WTC11 (cell line): ENCODE results near the gene ADAT3. TPM values are rescaled to one million over a fixed set of nuclear protein-coding genes. Genes with fewer than 3 reads are reported as not detected.
A peak's percentile ranks its signal among the peaks of the same experiment; 100 is the strongest.

Source experiments
- ATAC-seq: fragments of 200-7000 bp; cut with Tn5 transposase; 2 replicates; pipeline ENCODE4 v1.10.0; 2021; ENCODE audit warnings: mild to moderate bottlenecking, moderate library complexity
- CTCF ChIA-PET: fragments of 300-600 bp; sonication (Branson Sonifier 250); formaldehyde crosslinking; loops from one replicate; lab custom pipeline; 2021; ENCODE audit warnings: antibody characterized with exemption; lab: Charles Lee
- POLR2A ChIA-PET: fragments of 350-600 bp; sonication (Branson Sonifier 250); formaldehyde crosslinking; loops from one replicate; lab custom pipeline; 2021; ENCODE audit warnings: antibody characterized with exemption; lab: Charles Lee
- DNase-seq: peaks from one replicate; pipeline ENCODE4 v3.0.0; 2021; ENCODE audit warnings: low spot score
- H3K27ac Mint-ChIP-seq: 2 replicates; pipeline ENCODE4 v1.8.0; 2021; ENCODE audit warnings: mixed read lengths
- H3K27me3 Mint-ChIP-seq: 2 replicates; pipeline ENCODE4 v1.8.0; 2021; ENCODE audit warnings: low read depth, mild to moderate bottlenecking, moderate library complexity, mixed read lengths
- H3K36me3 Mint-ChIP-seq: 2 replicates; pipeline ENCODE4 v1.8.0; 2021; ENCODE audit warnings: mixed read lengths
- H3K4me1 Mint-ChIP-seq: 2 replicates; pipeline ENCODE4 v1.8.0; 2022; ENCODE audit warnings: mixed read lengths
- H3K4me3 Mint-ChIP-seq: 2 replicates; pipeline ENCODE4 v1.8.0; 2021; ENCODE audit warnings: mild to moderate bottlenecking, moderate library complexity, mixed read lengths
- H3K9me3 Mint-ChIP-seq: 2 replicates; pipeline ENCODE4 v1.8.0; 2021; ENCODE audit warnings: mixed read lengths
- CBFB ChIP-seq: sonication (generic); formaldehyde crosslinking; IDR thresholded peaks from 2 replicates; pipeline ENCODE4 v1.8.1; 2022; ENCODE audit warnings: mild to moderate bottlenecking, low read depth, missing genetic modification reagents
- ELF4 ChIP-seq: sonication (generic); formaldehyde crosslinking; IDR thresholded peaks from 2 replicates; pipeline ENCODE4 v1.8.1; 2022; ENCODE audit warnings: low read depth, mild to moderate bottlenecking, moderate library complexity, missing genetic modification reagents
- EMX1 ChIP-seq: fragments of 250-450 bp; sonication (Bioruptor Pico); IDR thresholded peaks from 2 replicates; pipeline ENCODE4 v1.8.0; 2021; ENCODE audit warnings: mild to moderate bottlenecking
- ETV6 ChIP-seq: sonication (generic); formaldehyde crosslinking; IDR thresholded peaks from 2 replicates; pipeline ENCODE4 v1.8.1; 2022; ENCODE audit warnings: mild to moderate bottlenecking, missing genetic modification reagents
- FOXP1 ChIP-seq: sonication (generic); formaldehyde crosslinking; IDR thresholded peaks from 2 replicates; pipeline ENCODE4 v1.8.0; 2022; ENCODE audit warnings: missing genetic modification reagents, mild to moderate bottlenecking, moderate library complexity, borderline replicate concordance
- HMGA2 ChIP-seq: fragments of 250-450 bp; sonication (Bioruptor Pico); IDR thresholded peaks from 2 replicates; pipeline ENCODE4 v1.4.0; 2021; ENCODE audit warnings: mild to moderate bottlenecking, moderate library complexity
- MXD4 ChIP-seq: fragments of 250-450 bp; sonication (Bioruptor Pico); IDR thresholded peaks from 2 replicates; pipeline ENCODE4 v1.8.0; 2021; ENCODE audit warnings: mild to moderate bottlenecking, moderate library complexity, borderline replicate concordance
- NFE2L1 ChIP-seq: sonication (generic); formaldehyde crosslinking; IDR thresholded peaks from 2 replicates; pipeline ENCODE4 v1.8.1; 2023; ENCODE audit warnings: missing genetic modification reagents
- NR3C1 ChIP-seq: sonication (generic); formaldehyde crosslinking; conservative IDR thresholded peaks from 2 replicates; pipeline ENCODE4 v1.8.1; 2023; ENCODE audit warnings: low read depth, mild to moderate bottlenecking, missing genetic modification reagents
- OVOL2 ChIP-seq: fragments of 250-450 bp; sonication (Bioruptor Pico); IDR thresholded peaks from 2 replicates; pipeline ENCODE4 v1.9.0; 2021; ENCODE audit warnings: mild to moderate bottlenecking, borderline replicate concordance
- SMAD3 ChIP-seq: sonication (generic); formaldehyde crosslinking; IDR thresholded peaks from 2 replicates; pipeline ENCODE4 v1.8.0; 2022; ENCODE audit warnings: missing genetic modification reagents, mild to moderate bottlenecking, borderline replicate concordance
- TP53 ChIP-seq: sonication (generic); formaldehyde crosslinking; IDR thresholded peaks from 2 replicates; pipeline ENCODE4 v1.8.1; 2023; ENCODE audit warnings: mild to moderate bottlenecking, missing genetic modification reagents
- ZNF121 ChIP-seq: sonication (generic); formaldehyde crosslinking; IDR thresholded peaks from 2 replicates; pipeline ENCODE4 v1.8.0; 2023; ENCODE audit warnings: missing genetic modification reagents
- ZNF138 ChIP-seq: sonication (generic); formaldehyde crosslinking; conservative IDR thresholded peaks from 2 replicates; pipeline ENCODE4 v1.8.1; 2022; ENCODE audit warnings: mild to moderate bottlenecking, moderate library complexity, missing genetic modification reagents
- ZNF317 ChIP-seq: sonication (generic); formaldehyde crosslinking; IDR thresholded peaks from 2 replicates; pipeline ENCODE4 v1.8.1; 2023; ENCODE audit warnings: low read depth, mild to moderate bottlenecking, moderate library complexity, missing genetic modification reagents, borderline replicate concordance
- ZNF396 ChIP-seq: fragments of 250-450 bp; sonication (Bioruptor Pico); IDR thresholded peaks from 2 replicates; pipeline ENCODE4 v1.8.0; 2021; ENCODE audit warnings: mild to moderate bottlenecking, moderate library complexity, borderline replicate concordance
- total RNA-seq: library from RNA; stranded (reverse); gene quantifications from 3 replicates; pipeline ENCODE4 v1.2.3, GENCODE V29; 2021
- TF ChIP-seq, protein P1 (sequence below): fragments of 250-450 bp; sonication (Bioruptor Pico); IDR thresholded peaks from 2 replicates; pipeline ENCODE4 v1.8.0; 2021; ENCODE audit warnings: mild to moderate bottlenecking
- TF ChIP-seq, protein P2 (sequence below): sonication (generic); formaldehyde crosslinking; IDR thresholded peaks from 2 replicates; pipeline ENCODE4 v1.8.0; 2022; ENCODE audit warnings: mild to moderate bottlenecking, missing genetic modification reagents
- TF ChIP-seq, protein P3 (sequence below): fragments of 250-450 bp; sonication (Bioruptor Pico); IDR thresholded peaks from 2 replicates; pipeline ENCODE4 v1.9.0; 2021; ENCODE audit warnings: moderate library complexity, mild to moderate bottlenecking, inconsistent platforms, borderline replicate concordance
- TF ChIP-seq, protein P4 (sequence below): sonication (generic); formaldehyde crosslinking; IDR thresholded peaks from 2 replicates; pipeline ENCODE4 v1.8.0; 2022; ENCODE audit warnings: mild to moderate bottlenecking, missing genetic modification reagents
- TF ChIP-seq, protein P5 (sequence below): sonication (generic); formaldehyde crosslinking; IDR thresholded peaks from 2 replicates; pipeline ENCODE4 v1.8.1; 2023; ENCODE audit warnings: mild to moderate bottlenecking, missing genetic modification reagents, borderline replicate concordance
- TF ChIP-seq, protein P6 (sequence below): sonication (generic); formaldehyde crosslinking; IDR thresholded peaks from 2 replicates; pipeline ENCODE4 v1.8.0; 2023; ENCODE audit warnings: missing genetic modification reagents

Gene ADAT3
- total RNA-seq, 1 experiment from 2014 or later = 20.3 TPM

DNA sequence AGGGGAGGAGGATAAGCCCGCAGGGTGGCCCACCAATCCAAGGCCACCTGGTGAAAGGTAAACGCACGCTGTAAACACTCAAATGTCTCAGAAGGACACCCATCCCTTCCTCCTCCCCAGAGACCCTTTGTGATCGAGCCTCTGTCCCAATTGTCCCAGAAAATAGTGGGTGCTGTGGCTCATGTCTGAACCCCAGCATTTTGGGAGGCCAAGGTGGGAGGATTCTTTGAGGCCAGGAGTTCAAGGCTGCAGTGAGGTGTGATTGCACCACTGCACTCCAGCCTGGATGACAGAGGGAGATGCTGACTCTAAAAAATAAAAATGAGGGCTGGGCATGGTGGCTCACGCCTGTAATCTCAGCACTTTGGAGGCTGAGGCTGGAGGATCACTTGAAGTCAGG is 16.8 kb upstream of the ADAT3 start (continued):
- no peak for TF ChIP-seq ZNF317 (CRISPR knock-in tag)
- TF ChIP-seq ETV6 (CRISPR knock-in tag) = no peak
- TF ChIP-seq, protein P1, sequence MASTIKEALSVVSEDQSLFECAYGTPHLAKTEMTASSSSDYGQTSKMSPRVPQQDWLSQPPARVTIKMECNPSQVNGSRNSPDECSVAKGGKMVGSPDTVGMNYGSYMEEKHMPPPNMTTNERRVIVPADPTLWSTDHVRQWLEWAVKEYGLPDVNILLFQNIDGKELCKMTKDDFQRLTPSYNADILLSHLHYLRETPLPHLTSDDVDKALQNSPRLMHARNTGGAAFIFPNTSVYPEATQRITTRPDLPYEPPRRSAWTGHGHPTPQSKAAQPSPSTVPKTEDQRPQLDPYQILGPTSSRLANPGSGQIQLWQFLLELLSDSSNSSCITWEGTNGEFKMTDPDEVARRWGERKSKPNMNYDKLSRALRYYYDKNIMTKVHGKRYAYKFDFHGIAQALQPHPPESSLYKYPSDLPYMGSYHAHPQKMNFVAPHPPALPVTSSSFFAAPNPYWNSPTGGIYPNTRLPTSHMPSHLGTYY (CRISPR knock-in tag) = no peak
- TF ChIP-seq FOXP1 (CRISPR knock-in tag) = no peak
- TF ChIP-seq, protein P2, sequence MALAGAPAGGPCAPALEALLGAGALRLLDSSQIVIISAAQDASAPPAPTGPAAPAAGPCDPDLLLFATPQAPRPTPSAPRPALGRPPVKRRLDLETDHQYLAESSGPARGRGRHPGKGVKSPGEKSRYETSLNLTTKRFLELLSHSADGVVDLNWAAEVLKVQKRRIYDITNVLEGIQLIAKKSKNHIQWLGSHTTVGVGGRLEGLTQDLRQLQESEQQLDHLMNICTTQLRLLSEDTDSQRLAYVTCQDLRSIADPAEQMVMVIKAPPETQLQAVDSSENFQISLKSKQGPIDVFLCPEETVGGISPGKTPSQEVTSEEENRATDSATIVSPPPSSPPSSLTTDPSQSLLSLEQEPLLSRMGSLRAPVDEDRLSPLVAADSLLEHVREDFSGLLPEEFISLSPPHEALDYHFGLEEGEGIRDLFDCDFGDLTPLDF = no peak
- no peak for TF ChIP-seq ZNF121 (CRISPR knock-in tag)
- TF ChIP-seq, protein P3, sequence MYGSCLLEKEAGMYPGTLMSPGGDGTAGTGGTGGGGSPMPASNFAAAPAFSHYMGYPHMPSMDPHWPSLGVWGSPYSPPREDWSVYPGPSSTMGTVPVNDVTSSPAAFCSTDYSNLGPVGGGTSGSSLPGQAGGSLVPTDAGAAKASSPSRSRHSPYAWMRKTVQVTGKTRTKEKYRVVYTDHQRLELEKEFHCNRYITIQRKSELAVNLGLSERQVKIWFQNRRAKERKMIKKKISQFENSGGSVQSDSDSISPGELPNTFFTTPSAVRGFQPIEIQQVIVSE (CRISPR knock-in tag) = no peak

DNA sequence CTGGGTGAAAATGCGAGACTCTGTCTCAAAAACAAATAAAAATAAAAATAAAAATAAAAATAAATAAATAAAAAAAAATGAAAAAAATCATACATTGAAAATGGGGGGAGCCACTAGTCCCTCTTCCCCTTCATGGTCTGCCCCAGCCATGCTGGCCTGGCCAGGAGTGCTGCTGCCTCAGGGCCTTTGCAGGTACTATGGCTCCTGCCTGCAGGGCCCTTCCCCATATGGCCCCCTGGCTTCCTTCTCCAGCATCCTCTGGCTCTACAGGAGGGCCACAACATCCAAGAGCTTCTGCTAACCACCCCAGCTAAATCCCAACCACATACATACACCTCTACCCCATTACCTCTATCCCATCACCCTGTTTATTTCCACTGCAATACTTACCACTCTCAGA is 15.3 kb upstream of the ADAT3 start:
- DNase-seq (no peak), ATAC-seq (no peak)
- Mint-ChIP-seq H3K9me3 (no peaks in the 10 kb centered on the region), H3K36me3 (no peaks in the 10 kb centered on the region), H3K27ac (no peak overlapping the region), H3K27me3 (peaks cover 3% of the 10 kb centered on the region), H3K4me1 (peaks cover 10% of the 10 kb centered on the region), H3K4me3 (no peak overlapping the region)
- CTCF ChIA-PET = no interaction called here
- TF ChIP-seq EMX1 (CRISPR knock-in tag) (no peak), HMGA2 (CRISPR knock-in tag) (peak; percentile 90)
- TF ChIP-seq, protein P4, sequence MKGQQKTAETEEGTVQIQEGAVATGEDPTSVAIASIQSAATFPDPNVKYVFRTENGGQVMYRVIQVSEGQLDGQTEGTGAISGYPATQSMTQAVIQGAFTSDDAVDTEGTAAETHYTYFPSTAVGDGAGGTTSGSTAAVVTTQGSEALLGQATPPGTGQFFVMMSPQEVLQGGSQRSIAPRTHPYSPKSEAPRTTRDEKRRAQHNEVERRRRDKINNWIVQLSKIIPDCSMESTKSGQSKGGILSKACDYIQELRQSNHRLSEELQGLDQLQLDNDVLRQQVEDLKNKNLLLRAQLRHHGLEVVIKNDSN (CRISPR knock-in tag) = no peak
- POLR2A ChIA-PET = no interaction called here

DNA sequence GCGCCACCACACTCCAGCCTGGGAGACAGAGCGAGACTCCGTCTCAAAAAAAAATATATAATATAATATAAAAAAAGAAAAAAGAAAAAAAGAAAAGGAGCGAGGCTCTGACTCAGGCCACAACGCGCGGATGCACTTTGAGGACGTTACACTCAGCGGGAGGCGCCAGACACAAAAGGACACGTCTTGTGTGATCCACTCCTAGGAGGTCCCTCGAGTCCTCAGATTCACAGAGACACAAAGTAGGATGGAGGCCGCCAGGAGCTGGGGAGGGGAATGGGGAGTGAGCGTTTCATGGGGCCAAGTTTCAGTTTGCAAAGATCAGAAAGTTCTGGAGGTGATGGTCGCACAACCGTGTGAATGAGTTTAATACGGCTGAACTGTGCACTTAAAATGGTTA is 11.4 kb upstream of the ADAT3 start:
- H3K36me3 Mint-ChIP-seq = no peaks in the 10 kb centered on the region
- no peak for DNase-seq

More for the DNA sequence above, 11.4 kb upstream of the ADAT3 start:
- ChIA-PET POLR2A (no interaction called here), CTCF (interaction anchor here (1.3 kb wide), 1 partner anchor 18 kb away, joined by 4 read pairs; no protein-coding TSS in a partner anchor)
- Mint-ChIP-seq H3K27ac (no peak overlapping the region), H3K27me3 (peaks cover 17% of the 10 kb centered on the region), H3K4me1 (peaks cover 7% of the 10 kb centered on the region), H3K4me3 (no peak overlapping the region), H3K9me3 (no peaks in the 10 kb centered on the region)
- TF ChIP-seq ZNF396 (no peak), MXD4 (CRISPR knock-in tag) (no peak), ETV6 (CRISPR knock-in tag) (no peak), SMAD3 (no peak), TP53 (CRISPR knock-in tag) (no peak), NR3C1 (CRISPR knock-in tag) (no peak), CBFB (CRISPR knock-in tag) (no peak), ELF4 (CRISPR knock-in tag) (no peak), NFE2L1 (CRISPR knock-in tag) (no peak), OVOL2 (CRISPR knock-in tag) (no peak), ZNF138 (no peak)
- TF ChIP-seq, protein P5, sequence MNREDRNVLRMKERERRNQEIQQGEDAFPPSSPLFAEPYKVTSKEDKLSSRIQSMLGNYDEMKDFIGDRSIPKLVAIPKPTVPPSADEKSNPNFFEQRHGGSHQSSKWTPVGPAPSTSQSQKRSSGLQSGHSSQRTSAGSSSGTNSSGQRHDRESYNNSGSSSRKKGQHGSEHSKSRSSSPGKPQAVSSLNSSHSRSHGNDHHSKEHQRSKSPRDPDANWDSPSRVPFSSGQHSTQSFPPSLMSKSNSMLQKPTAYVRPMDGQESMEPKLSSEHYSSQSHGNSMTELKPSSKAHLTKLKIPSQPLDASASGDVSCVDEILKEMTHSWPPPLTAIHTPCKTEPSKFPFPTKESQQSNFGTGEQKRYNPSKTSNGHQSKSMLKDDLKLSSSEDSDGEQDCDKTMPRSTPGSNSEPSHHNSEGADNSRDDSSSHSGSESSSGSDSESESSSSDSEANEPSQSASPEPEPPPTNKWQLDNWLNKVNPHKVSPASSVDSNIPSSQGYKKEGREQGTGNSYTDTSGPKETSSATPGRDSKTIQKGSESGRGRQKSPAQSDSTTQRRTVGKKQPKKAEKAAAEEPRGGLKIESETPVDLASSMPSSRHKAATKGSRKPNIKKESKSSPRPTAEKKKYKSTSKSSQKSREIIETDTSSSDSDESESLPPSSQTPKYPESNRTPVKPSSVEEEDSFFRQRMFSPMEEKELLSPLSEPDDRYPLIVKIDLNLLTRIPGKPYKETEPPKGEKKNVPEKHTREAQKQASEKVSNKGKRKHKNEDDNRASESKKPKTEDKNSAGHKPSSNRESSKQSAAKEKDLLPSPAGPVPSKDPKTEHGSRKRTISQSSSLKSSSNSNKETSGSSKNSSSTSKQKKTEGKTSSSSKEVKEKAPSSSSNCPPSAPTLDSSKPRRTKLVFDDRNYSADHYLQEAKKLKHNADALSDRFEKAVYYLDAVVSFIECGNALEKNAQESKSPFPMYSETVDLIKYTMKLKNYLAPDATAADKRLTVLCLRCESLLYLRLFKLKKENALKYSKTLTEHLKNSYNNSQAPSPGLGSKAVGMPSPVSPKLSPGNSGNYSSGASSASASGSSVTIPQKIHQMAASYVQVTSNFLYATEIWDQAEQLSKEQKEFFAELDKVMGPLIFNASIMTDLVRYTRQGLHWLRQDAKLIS (CRISPR knock-in tag) = no peak
- TF ChIP-seq, protein P6, sequence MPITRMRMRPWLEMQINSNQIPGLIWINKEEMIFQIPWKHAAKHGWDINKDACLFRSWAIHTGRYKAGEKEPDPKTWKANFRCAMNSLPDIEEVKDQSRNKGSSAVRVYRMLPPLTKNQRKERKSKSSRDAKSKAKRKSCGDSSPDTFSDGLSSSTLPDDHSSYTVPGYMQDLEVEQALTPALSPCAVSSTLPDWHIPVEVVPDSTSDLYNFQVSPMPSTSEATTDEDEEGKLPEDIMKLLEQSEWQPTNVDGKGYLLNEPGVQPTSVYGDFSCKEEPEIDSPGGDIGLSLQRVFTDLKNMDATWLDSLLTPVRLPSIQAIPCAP (CRISPR knock-in tag) = no peak
- no peak for ATAC-seq
